Measurements from ENCODE around the gene ANKRD66.

GRCh38 chr6:46781478-46782378 lies 35.0 kb downstream of the ANKRD66 start:
- TF ChIP-seq CTCF (IDR thresholded peaks at IDR 0.05 in 4 of 5, conservative IDR thresholded peaks at IDR 0.05 in 1 of 5) (peak in 4 of 5 experiments; percentile 33 to 63 (median 42)), POLR2A (IDR thresholded peaks at IDR 0.05) (no peak)
